ENCODE measurements around the gene GABARAP. TPM values are rescaled to one million over a fixed set of nuclear protein-coding genes. Genes with fewer than 3 reads are reported as not detected.

The GABARAP gene
- total and polyA plus RNA-seq, 2 of the 13 experiments (the other 11 are each of a cell fraction or from before 2014, with no cell fraction given): 161 to 310 TPM

DNA sequence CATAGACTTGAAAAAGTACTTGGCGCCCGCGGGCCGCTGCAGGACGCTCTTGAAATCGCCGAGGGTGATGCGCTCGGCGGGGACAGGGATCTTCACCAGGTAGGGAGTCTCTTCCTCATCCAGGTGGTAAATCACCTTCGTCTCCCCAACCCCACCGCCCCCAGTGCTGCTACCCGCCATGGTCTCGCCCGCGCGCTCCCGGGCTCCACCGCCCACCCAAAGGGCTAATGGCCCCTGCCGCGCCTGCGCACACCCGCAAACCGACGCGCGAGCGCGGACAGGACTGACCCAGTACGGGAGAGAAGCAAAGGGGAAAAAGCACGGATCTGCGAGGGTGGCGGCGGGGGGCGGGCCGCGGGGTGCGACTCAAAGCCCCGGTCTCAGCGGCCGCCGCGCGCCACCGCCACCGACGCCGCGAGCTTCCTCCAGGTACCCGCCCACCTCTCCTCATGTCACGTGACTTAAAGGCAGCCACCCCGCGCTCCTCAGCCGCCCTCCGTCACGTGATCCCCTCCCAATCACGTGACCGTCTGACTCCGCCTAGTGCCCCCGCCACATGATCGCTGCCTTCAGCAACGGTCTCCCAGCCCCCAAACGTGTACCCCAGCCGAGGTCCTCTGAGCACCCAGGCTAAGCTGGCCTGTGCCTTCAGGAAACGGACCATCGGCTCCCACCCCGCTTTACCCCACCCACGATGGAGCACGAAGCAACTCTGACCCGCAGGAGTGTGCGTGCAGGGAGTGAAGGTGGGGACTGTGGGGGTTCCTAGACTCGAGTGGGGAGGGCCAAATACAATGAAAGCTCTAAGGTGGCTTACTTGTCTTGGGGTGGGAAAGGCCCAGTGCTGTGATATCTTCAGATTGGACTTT is 7.9 kb downstream of the GABARAP start, which contains the start of gene DVL2 (continued):
- TF ChIP-seq, protein P1, sequence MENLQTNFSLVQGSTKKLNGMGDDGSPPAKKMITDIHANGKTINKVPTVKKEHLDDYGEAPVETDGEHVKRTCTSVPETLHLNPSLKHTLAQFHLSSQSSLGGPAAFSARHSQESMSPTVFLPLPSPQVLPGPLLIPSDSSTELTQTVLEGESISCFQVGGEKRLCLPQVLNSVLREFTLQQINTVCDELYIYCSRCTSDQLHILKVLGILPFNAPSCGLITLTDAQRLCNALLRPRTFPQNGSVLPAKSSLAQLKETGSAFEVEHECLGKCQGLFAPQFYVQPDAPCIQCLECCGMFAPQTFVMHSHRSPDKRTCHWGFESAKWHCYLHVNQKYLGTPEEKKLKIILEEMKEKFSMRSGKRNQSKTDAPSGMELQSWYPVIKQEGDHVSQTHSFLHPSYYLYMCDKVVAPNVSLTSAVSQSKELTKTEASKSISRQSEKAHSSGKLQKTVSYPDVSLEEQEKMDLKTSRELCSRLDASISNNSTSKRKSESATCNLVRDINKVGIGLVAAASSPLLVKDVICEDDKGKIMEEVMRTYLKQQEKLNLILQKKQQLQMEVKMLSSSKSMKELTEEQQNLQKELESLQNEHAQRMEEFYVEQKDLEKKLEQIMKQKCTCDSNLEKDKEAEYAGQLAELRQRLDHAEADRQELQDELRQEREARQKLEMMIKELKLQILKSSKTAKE (CRISPR knock-in tag; IDR thresholded peaks at IDR 0.05; ENCODE audit: borderline replicate concordance): peak; percentile 74
- TF ChIP-seq, protein P2, sequence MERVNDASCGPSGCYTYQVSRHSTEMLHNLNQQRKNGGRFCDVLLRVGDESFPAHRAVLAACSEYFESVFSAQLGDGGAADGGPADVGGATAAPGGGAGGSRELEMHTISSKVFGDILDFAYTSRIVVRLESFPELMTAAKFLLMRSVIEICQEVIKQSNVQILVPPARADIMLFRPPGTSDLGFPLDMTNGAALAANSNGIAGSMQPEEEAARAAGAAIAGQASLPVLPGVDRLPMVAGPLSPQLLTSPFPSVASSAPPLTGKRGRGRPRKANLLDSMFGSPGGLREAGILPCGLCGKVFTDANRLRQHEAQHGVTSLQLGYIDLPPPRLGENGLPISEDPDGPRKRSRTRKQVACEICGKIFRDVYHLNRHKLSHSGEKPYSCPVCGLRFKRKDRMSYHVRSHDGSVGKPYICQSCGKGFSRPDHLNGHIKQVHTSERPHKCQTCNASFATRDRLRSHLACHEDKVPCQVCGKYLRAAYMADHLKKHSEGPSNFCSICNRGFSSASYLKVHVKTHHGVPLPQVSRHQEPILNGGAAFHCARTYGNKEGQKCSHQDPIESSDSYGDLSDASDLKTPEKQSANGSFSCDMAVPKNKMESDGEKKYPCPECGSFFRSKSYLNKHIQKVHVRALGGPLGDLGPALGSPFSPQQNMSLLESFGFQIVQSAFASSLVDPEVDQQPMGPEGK (CRISPR knock-in tag; IDR thresholded peaks at IDR 0.05): peak; percentile 94
- peak; percentile 58; the same call in 1 of the 2 replicates for TF ChIP-seq ZNF891 (CRISPR knock-in tag; IDR thresholded peaks at IDR 0.05)
- TF ChIP-seq, protein P3, sequence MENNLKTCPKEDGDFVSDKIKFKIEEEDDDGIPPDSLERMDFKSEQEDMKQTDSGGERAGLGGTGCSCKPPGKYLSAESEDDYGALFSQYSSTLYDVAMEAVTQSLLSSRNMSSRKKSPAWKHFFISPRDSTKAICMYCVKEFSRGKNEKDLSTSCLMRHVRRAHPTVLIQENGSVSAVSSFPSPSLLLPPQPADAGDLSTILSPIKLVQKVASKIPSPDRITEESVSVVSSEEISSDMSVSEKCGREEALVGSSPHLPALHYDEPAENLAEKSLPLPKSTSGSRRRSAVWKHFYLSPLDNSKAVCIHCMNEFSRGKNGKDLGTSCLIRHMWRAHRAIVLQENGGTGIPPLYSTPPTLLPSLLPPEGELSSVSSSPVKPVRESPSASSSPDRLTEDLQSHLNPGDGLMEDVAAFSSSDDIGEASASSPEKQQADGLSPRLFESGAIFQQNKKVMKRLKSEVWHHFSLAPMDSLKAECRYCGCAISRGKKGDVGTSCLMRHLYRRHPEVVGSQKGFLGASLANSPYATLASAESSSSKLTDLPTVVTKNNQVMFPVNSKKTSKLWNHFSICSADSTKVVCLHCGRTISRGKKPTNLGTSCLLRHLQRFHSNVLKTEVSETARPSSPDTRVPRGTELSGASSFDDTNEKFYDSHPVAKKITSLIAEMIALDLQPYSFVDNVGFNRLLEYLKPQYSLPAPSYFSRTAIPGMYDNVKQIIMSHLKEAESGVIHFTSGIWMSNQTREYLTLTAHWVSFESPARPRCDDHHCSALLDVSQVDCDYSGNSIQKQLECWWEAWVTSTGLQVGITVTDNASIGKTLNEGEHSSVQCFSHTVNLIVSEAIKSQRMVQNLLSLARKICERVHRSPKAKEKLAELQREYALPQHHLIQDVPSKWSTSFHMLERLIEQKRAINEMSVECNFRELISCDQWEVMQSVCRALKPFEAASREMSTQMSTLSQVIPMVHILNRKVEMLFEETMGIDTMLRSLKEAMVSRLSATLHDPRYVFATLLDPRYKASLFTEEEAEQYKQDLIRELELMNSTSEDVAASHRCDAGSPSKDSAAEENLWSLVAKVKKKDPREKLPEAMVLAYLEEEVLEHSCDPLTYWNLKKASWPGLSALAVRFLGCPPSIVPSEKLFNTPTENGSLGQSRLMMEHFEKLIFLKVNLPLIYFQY (CRISPR knock-in tag; IDR thresholded peaks at IDR 0.05; ENCODE audit: borderline replicate concordance): 0 out of 2 replicates have a peak, but pooled peaks have one; percentile 12
- TF ChIP-seq ZNF616 (CRISPR knock-in tag; IDR thresholded peaks at IDR 0.05; ENCODE audit: low read depth): 0 out of 2 replicates have a peak, but pooled peaks have one; percentile 46
- peak; percentile 57; the same call in 1 of the 2 replicates for TF ChIP-seq CREB1 (IDR thresholded peaks at IDR 0.05)
- TF ChIP-seq CREB1 (CRISPR knock-in tag; IDR thresholded peaks at IDR 0.05): no peak
- TF ChIP-seq, protein P4, sequence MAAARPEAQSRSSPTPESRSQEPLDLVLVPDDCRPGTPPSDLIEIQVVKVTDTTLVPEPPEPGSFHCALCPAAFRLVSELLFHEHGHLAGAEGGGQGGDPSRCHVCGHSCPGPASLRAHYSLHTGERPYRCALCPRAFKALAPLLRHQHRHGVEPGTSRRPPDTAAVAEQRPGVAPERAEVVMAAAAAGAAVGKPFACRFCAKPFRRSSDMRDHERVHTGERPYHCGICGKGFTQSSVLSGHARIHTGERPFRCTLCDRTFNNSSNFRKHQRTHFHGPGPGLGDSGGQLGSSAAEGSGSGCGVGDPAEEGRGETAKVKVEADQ (CRISPR knock-in tag; IDR thresholded peaks at IDR 0.05; ENCODE audit: borderline replicate concordance): peak; percentile 67; the same call in 1 of the 2 replicates
- peak; percentile 99 for TF ChIP-seq CBX1 (IDR thresholded peaks at IDR 0.05; ENCODE audit: low read depth)
- no peak for TF ChIP-seq RNF2 (conservative IDR thresholded peaks at IDR 0.05; ENCODE audit: low read depth)
- no peak; the same call in 1 of the 2 replicates for TF ChIP-seq PRMT3 (CRISPR knock-in tag; IDR thresholded peaks at IDR 0.05; ENCODE audit: borderline replicate concordance, low read depth)
- TF ChIP-seq ASH2L (IDR thresholded peaks at IDR 0.05; ENCODE audit: insufficient read length, low read depth, low read length): peak; percentile 73
- TF ChIP-seq, protein P5, sequence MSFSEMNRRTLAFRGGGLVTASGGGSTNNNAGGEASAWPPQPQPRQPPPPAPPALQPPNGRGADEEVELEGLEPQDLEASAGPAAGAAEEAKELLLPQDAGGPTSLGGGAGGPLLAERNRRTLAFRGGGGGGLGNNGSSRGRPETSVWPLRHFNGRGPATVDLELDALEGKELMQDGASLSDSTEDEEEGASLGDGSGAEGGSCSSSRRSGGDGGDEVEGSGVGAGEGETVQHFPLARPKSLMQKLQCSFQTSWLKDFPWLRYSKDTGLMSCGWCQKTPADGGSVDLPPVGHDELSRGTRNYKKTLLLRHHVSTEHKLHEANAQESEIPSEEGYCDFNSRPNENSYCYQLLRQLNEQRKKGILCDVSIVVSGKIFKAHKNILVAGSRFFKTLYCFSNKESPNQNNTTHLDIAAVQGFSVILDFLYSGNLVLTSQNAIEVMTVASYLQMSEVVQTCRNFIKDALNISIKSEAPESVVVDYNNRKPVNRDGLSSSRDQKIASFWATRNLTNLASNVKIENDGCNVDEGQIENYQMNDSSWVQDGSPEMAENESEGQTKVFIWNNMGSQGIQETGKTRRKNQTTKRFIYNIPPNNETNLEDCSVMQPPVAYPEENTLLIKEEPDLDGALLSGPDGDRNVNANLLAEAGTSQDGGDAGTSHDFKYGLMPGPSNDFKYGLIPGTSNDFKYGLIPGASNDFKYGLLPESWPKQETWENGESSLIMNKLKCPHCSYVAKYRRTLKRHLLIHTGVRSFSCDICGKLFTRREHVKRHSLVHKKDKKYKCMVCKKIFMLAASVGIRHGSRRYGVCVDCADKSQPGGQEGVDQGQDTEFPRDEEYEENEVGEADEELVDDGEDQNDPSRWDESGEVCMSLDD (CRISPR knock-in tag; IDR thresholded peaks at IDR 0.05; ENCODE audit: borderline replicate concordance): 0 out of 2 replicates have a peak, but pooled peaks have one; percentile 70
